Colonic mucosa (tissue), 4 donors: ENCODE data around the gene LRRC59. TPM values are rescaled to one million over a fixed set of nuclear protein-coding genes. Genes with fewer than 3 reads are reported as not detected.

Experiments used
- DNase-seq: peaks from one replicate; pipeline ENCODE4 v3.0.0-alpha.2; 2020
- H3K27ac ChIP-seq: fragments of 200-600 bp; one replicate; pipeline ENCODE4 v1.8.0; 2021
- H3K27me3 ChIP-seq: fragments of 200-600 bp; one replicate; pipeline ENCODE4 v1.8.0; 2021
- H3K36me3 ChIP-seq: fragments of 200-600 bp; one replicate; pipeline ENCODE4 v1.8.0; 2021
- H3K4me1 ChIP-seq: fragments of 200-600 bp; one replicate; pipeline ENCODE4 v1.8.0; 2021; ENCODE audit warnings: mild to moderate bottlenecking
- H3K4me3 ChIP-seq: fragments of 200-600 bp; one replicate; pipeline ENCODE4 v1.8.0; 2021
- H3K9ac ChIP-seq, 2 donors: one replicate each; pipeline ENCODE4 v1.7.0; 2013; ENCODE audit warnings: control low read depth in 2 of 2, low read depth in 2 of 2, low read length in 2 of 2
- H3K9me3 ChIP-seq: fragments of 200-600 bp; one replicate; pipeline ENCODE4 v1.8.0; 2021
- CTCF ChIP-seq: fragments of 200-600 bp; IDR thresholded peaks from one replicate; pipeline ENCODE4 v1.8.0; 2022; ENCODE audit warnings: antibody characterized with exemption, mild to moderate bottlenecking
- intact Hi-C: fragments of 100-400 bp; cut with DNase I; formaldehyde crosslinking; loops from one replicate; pipeline ENCODE4 v1.14.1; 2022
- total RNA-seq, 2 donors: library from RNA; stranded (reverse); fragmentation: NEBNext Ultra II Directional in 1 of 2; extraction: Animal tissue kit (Norgen Biotek cat#: 25700) in 1 of 2; gene quantifications; one replicate each; pipeline ENCODE4 v1.2.1, GENCODE V29; 2021
- donor health status: healthy.
- donor health status: DM: no; HTN: no; CAD: no.
- donor health status: DM: no; HTN: no; CAD: no.

Gene LRRC59
- total RNA-seq, 2 donors from 2014 or later: 147 to 265 TPM

GRCh38 chr17:50380369-50381259 lies 16.7 kb downstream of the LRRC59 start:
- TF ChIP-seq CTCF: no peak
- Histone ChIP-seq H3K27ac (no peak overlapping the region), H3K27me3 (no peaks in the 10 kb centered on the region), H3K4me3 (no peak overlapping the region), H3K9me3 (no peaks in the 10 kb centered on the region), H3K36me3 (peaks cover 26% of the 10 kb centered on the region), H3K4me1 (no peaks in the 10 kb centered on the region), H3K9ac (peak overlapping the region in 1 of 2 donors; percentile 3)
- intact Hi-C loops: no loop called here
- DNase-seq: no peak

DNA sequence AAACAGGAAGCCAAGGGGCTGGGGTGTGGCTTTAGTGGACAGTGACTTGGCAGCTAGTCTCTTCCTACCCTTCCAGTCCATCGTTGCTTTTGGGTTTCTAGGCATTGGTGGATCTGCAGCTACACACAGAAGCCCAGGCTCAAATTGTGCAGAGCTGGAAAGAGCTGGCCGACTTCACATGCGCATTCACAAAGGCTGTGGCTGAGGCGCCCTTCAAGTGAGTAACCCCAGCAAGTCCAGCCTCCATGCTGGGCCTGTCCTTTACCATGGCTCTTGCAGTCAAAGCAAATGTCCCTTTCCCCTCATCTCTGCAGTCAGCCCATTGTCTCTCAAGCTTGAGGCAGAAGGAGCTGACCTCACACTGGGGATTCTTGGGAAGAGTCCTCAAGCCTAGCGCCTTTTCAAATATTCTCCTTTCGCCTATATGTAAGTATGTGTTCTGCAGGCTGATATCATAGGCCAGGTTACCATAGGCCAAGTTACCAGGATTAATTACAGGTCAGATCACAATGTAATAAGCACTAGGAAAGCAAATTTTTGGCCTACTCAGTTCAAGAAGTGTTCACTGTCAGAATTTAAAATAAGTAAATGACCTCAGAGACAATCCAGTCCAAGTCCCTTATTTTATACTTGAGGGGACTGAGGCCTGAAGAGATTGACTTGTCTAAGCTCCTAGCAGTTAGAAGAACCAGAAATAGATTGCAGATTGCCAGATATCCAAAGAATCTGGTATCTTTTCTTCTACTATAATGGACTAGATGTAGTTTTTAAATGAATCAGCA lies 17.8 kb downstream of the LRRC59 start:
- TF ChIP-seq CTCF: no peak
- DNase-seq: no peak
- Histone ChIP-seq H3K36me3 (peaks cover 19% of the 10 kb centered on the region), H3K4me3 (no peak overlapping the region), H3K27ac (no peak overlapping the region), H3K9ac (no peak overlapping the region), H3K4me1 (no peaks in the 10 kb centered on the region), H3K9me3 (no peaks in the 10 kb centered on the region), H3K27me3 (no peaks in the 10 kb centered on the region)
- intact Hi-C loops: no loop called here

GRCh38 chr17:50375858-50376538 lies 21.3 kb downstream of the LRRC59 start:
- intact Hi-C loops: no loop called here
- TF ChIP-seq CTCF: no peak
- Histone ChIP-seq H3K9ac (peak overlapping the region in 1 of 2 donors; percentile 7), H3K4me1 (peaks cover 12% of the 10 kb centered on the region), H3K9me3 (no peaks in the 10 kb centered on the region), H3K27ac (peak overlapping the region; percentile 12), H3K27me3 (no peaks in the 10 kb centered on the region), H3K4me3 (no peak overlapping the region), H3K36me3 (peaks cover 4% of the 10 kb centered on the region)
- peak; percentile 30 for DNase-seq

DNA sequence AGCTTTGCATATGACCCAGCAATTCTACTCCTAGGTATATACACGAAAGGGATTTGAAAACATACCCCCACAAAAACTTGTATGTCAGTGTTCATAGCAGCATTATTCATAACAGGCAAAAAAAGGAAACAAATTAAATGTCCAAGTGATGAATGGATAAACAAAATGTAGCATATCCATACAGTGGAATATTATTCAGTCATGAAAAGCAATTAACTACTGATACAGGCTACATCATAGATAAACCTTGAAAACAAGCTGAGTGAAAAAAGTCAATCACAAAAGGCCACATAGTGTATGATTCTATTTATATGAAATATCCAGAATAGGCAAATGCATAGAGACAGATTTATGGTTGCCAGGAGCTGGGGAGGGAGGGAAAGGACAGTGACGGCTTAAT lies 23.6 kb downstream of the LRRC59 start:
- intact Hi-C loops: no loop called here
- Histone ChIP-seq H3K27me3 (no peaks in the 10 kb centered on the region), H3K9ac (no peak overlapping the region), H3K27ac (no peak overlapping the region), H3K4me1 (peaks cover 12% of the 10 kb centered on the region), H3K36me3 (peaks cover 5% of the 10 kb centered on the region), H3K9me3 (no peaks in the 10 kb centered on the region), H3K4me3 (peak overlapping the region; percentile 56)
- DNase-seq: no peak
- TF ChIP-seq CTCF: no peak

GRCh38 chr17:50372758-50373556 lies 24.4 kb downstream of the LRRC59 start, which contains the start of the genes EME1 and MRPL27:
Gene EME1, plus strand, starts transcription at chr17:50373229. Its CDS starts 1,980 bp downstream, at chr17:50375209.
Gene MRPL27, minus strand, starts transcription at chr17:50373184. Its CDS starts 14 bp downstream, at chr17:50373170.
- TF ChIP-seq CTCF: no peak
- intact Hi-C loops: no loop called here
- no peaks in the 10 kb centered on the region for H3K9me3 ChIP-seq
- peaks cover 12% of the 10 kb centered on the region for H3K4me1 ChIP-seq
- H3K36me3 ChIP-seq: peaks cover 9% of the 10 kb centered on the region
- no peaks in the 10 kb centered on the region for H3K27me3 ChIP-seq
- DNase-seq: peak; percentile 92
- peak within 1 kb of the TSS; percentile 70 for H3K27ac ChIP-seq
- H3K9ac ChIP-seq: peak within 1 kb of the TSS; percentile 60 to 87
- H3K4me3 ChIP-seq: peak within 1 kb of the TSS; percentile 56
